Activated T-helper 1 cell treated with anti-CD3 and anti-CD28 coated beads, Interleukin-12 subunit alpha, Interleukin-12 subunit beta, Interleukin-2, Interleukin-4 antibody, amounts not matched to agents 30 ng/mL and 10 ng/mL and 1 ng/mL, durations not matched to agents 14 hours and 24 hours and 36 hours (primary cell): ENCODE measurements around the gene AMH. TPM values are rescaled to one million over a fixed set of nuclear protein-coding genes. Genes with fewer than 3 reads are reported as not detected.
A peak's percentile ranks its signal among the peaks of the same experiment; 100 is the strongest.

Experiments
- DNase-seq: peaks from one replicate; pipeline ENCODE4 v3.0.0; 2021; ENCODE audit warnings: low spot score
- H3K27ac Mint-ChIP-seq: one replicate; pipeline ENCODE4 v1.8.0; 2021; ENCODE audit warnings: mild to moderate bottlenecking, mixed read lengths
- H3K27me3 Mint-ChIP-seq: one replicate; pipeline ENCODE4 v1.8.0; 2022; ENCODE audit warnings: mild to moderate bottlenecking, moderate library complexity, mixed read lengths; ENCODE audit not compliant: insufficient read depth
- H3K36me3 Mint-ChIP-seq: one replicate; pipeline ENCODE4 v1.8.0; 2021; ENCODE audit warnings: low read depth, mixed read lengths
- H3K4me1 Mint-ChIP-seq: one replicate; pipeline ENCODE4 v1.8.0; 2021; ENCODE audit warnings: low read depth, mixed read lengths
- H3K4me3 Mint-ChIP-seq: one replicate; pipeline ENCODE4 v1.8.0; 2021; ENCODE audit warnings: mild to moderate bottlenecking, moderate library complexity, mixed read lengths
- H3K9me3 Mint-ChIP-seq: one replicate; pipeline ENCODE4 v1.8.0; 2021; ENCODE audit warnings: mixed read lengths
- intact Hi-C: fragments of 100-400 bp; cut with micrococcal nuclease; formaldehyde crosslinking; loops from one replicate; pipeline ENCODE4 v1.15.1; 2024
- total RNA-seq: library from RNA; stranded (reverse); gene quantifications from 2 replicates; pipeline ENCODE4 v1.2.3, GENCODE V29; 2022

The AMH gene
- total RNA-seq, 1 donor from 2014 or later: 4.5 TPM

DNA sequence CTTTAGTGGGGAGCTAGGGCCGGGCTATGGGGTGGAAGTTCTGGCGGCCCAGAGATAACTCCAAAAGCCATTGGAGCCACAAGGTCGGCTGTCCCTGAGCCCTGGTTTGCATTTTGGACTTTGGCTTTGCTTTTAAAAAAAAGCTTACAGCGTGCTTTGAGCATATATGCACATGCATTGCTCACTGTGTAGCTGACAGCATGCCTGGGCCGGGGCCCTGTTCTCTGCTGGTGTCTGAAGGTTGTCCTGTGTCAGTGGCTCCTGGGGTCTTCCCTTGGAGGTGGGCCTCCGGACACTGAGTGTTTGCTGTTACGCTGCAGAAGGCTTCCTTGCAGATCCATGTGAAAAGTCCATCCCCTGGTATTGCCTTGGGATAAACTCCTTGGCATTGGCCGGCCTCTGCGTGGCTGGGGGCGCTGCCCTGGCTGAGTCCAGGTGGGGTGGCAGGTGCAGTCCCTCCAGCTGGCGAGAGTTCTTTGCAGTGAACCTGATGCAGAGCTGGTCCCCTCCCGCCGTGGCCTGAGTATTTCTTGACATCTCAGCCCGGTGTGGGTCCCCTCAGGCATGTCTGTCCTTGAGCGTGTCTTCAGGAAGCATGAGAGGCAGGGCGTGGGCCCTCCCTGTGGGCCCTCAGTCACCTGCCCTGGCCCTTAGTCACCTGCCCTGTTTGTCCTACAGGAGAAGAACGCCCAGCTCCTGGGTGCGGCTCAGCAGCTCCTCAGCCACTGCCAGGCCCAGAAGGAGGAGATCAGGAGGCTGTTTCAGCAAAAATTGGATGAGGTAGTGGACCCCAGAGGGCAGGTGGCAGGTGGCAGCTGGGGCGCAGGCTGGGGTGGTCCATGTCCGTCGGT lies 36.0 kb upstream of the AMH start:
- peaks cover 15% of the 10 kb centered on the region for H3K4me1 Mint-ChIP-seq
- no peak overlapping the region for H3K4me3 Mint-ChIP-seq
- intact Hi-C loops: no loop called here
- H3K27me3 Mint-ChIP-seq: no peaks in the 10 kb centered on the region
- no peak overlapping the region for H3K27ac Mint-ChIP-seq
- peaks cover 32% of the 10 kb centered on the region for H3K36me3 Mint-ChIP-seq
- no peaks in the 10 kb centered on the region for H3K9me3 Mint-ChIP-seq
- no peak for DNase-seq

DNA sequence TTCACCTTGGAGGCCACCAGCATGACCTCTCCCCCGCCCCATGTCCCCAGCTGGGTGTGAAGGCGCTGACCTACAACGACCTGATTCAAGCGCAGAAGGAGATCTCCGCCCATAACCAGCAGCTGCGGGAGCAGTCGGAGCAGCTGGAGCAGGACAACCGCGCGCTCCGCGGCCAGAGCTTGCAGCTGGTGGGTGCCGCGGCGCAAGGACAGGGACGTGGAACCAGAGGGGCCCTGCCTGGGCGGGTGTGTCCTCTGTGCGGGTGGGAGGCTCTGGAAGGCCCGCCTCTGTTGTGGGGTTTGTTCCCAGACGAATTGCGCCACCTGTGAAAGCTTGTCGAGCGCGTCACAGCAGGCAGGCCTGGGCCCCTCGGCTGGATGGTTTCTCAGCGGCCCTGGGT lies 35.3 kb upstream of the AMH start:
- no peak overlapping the region for H3K4me3 Mint-ChIP-seq
- H3K27me3 Mint-ChIP-seq: no peaks in the 10 kb centered on the region
- H3K9me3 Mint-ChIP-seq: no peaks in the 10 kb centered on the region
- peaks cover 15% of the 10 kb centered on the region for H3K4me1 Mint-ChIP-seq
- H3K36me3 Mint-ChIP-seq: peaks cover 32% of the 10 kb centered on the region
- no peak for DNase-seq
- intact Hi-C loops: no loop called here
- no peak overlapping the region for H3K27ac Mint-ChIP-seq

GRCh38 chr19:2214251-2214650 lies 34.9 kb upstream of the AMH start:
- Mint-ChIP-seq H3K27ac (no peak overlapping the region), H3K36me3 (peaks cover 32% of the 10 kb centered on the region), H3K4me3 (no peak overlapping the region), H3K4me1 (peaks cover 15% of the 10 kb centered on the region), H3K9me3 (no peaks in the 10 kb centered on the region), H3K27me3 (no peaks in the 10 kb centered on the region)
- no peak for DNase-seq
- intact Hi-C loops: no loop called here

- H3K36me3 Mint-ChIP-seq: peaks cover 32% of the 10 kb centered on the region
These were observed 33.8 kb upstream of the AMH start for GRCh38 chr19:2215281-2215751.

DNA sequence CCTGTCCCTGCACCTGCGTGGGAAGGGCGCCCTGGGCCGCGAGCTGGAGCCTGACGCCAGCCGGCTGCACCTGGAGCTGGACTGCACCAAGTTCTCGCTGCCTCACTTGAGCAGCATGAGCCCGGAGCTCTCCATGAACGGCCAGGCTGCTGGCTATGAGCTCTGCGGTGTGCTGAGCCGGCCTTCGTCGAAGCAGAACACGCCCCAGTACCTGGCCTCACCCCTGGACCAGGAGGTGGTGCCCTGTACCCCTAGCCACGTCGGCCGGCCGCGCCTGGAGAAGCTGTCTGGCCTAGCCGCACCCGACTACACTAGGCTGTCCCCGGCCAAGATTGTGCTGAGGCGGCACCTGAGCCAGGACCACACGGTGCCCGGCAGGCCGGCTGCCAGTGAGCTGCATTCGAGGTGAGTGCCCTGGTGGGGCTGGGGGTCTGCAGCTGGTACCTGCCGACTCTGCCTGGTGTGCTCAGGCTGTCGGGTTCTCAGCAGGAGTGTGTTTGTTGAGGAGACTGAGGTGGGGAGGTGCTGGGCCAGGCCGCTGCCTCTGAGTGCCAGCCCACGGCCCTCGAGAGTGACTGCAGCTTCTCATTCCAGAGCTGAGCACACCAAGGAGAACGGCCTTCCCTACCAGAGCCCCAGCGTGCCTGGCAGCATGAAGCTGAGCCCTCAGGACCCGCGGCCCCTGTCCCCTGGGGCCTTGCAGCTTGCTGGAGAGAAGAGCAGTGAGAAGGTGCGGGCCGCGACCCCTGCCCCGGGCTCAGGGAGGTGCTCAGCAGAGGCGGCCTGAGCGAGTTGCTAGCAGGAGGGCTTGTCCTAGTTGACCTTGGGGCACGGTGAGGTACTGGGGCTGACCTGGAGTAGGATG lies 32.5 kb upstream of the AMH start:
- Mint-ChIP-seq H3K36me3 (peaks cover 32% of the 10 kb centered on the region), H3K27me3 (no peaks in the 10 kb centered on the region), H3K4me1 (peaks cover 15% of the 10 kb centered on the region), H3K4me3 (no peak overlapping the region), H3K9me3 (no peaks in the 10 kb centered on the region), H3K27ac (peak overlapping the region; percentile 63)
- no peak for DNase-seq
- intact Hi-C loops: no loop called here

More at GRCh38 chr19:2215281-2215751, 33.8 kb upstream of the AMH start:
- H3K4me3 Mint-ChIP-seq: no peak overlapping the region
- H3K9me3 Mint-ChIP-seq: no peaks in the 10 kb centered on the region
- DNase-seq: no peak
- peaks cover 15% of the 10 kb centered on the region for H3K4me1 Mint-ChIP-seq
- peak overlapping the region; percentile 29 for H3K27ac Mint-ChIP-seq
- no peaks in the 10 kb centered on the region for H3K27me3 Mint-ChIP-seq
- intact Hi-C loops: no loop called here

GRCh38 chr19:2217591-2217990 lies 31.5 kb upstream of the AMH start:
- H3K4me3 Mint-ChIP-seq: no peak overlapping the region
- intact Hi-C loops: no loop called here
- DNase-seq: no peak
- H3K36me3 Mint-ChIP-seq: peaks cover 26% of the 10 kb centered on the region
- H3K27ac Mint-ChIP-seq: no peak overlapping the region
- no peaks in the 10 kb centered on the region for H3K9me3 Mint-ChIP-seq
- peaks cover 15% of the 10 kb centered on the region for H3K4me1 Mint-ChIP-seq
- no peaks in the 10 kb centered on the region for H3K27me3 Mint-ChIP-seq

GRCh38 chr19:2219726-2220125 lies 29.4 kb upstream of the AMH start:
- H3K4me1 Mint-ChIP-seq: peaks cover 11% of the 10 kb centered on the region
- intact Hi-C loops: no loop called here
- no peak overlapping the region for H3K4me3 Mint-ChIP-seq
- no peak for DNase-seq
- H3K9me3 Mint-ChIP-seq: no peaks in the 10 kb centered on the region
- H3K27me3 Mint-ChIP-seq: no peaks in the 10 kb centered on the region
- no peak overlapping the region for H3K27ac Mint-ChIP-seq
- peaks cover 27% of the 10 kb centered on the region for H3K36me3 Mint-ChIP-seq

- Mint-ChIP-seq H3K36me3 (peaks cover 27% of the 10 kb centered on the region), H3K9me3 (no peaks in the 10 kb centered on the region), H3K4me3 (no peak overlapping the region), H3K27ac (no peak overlapping the region), H3K27me3 (no peaks in the 10 kb centered on the region), H3K4me1 (no peaks in the 10 kb centered on the region)
- no peak for DNase-seq
- intact Hi-C loops: no loop called here
These were observed 27.8 kb upstream of the AMH start for GRCh38 chr19:2221250-2221831.

DNA sequence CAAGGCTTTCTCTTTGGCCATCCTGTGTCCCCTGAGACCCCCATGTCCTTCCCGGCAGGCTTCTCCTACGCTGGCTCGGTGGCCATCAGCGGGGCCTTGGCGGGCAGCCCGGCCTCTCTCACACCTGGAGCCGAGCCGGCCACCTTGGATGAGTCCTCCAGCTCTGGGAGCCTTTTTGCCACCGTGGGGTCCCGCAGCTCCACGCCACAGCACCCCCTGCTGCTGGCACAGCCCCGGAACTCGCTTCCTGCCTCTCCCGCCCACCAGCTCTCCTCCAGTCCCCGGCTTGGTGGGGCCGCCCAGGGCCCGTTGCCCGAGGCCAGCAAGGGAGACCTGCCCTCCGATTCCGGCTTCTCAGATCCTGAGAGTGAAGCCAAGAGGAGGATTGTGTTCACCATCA lies 27.2 kb upstream of the AMH start:
- Mint-ChIP-seq H3K27me3 (no peaks in the 10 kb centered on the region), H3K27ac (no peak overlapping the region), H3K4me1 (no peaks in the 10 kb centered on the region), H3K36me3 (peaks cover 23% of the 10 kb centered on the region), H3K4me3 (no peak overlapping the region), H3K9me3 (no peaks in the 10 kb centered on the region)
- intact Hi-C loops: no loop called here
- no peak for DNase-seq

- Mint-ChIP-seq H3K9me3 (no peaks in the 10 kb centered on the region), H3K4me1 (no peaks in the 10 kb centered on the region), H3K27me3 (no peaks in the 10 kb centered on the region), H3K4me3 (no peak overlapping the region), H3K36me3 (peaks cover 18% of the 10 kb centered on the region), H3K27ac (no peak overlapping the region)
- DNase-seq: no peak
- intact Hi-C loops: no loop called here
These were observed 25.7 kb upstream of the AMH start for GRCh38 chr19:2223391-2223790.

- Mint-ChIP-seq H3K4me1 (no peaks in the 10 kb centered on the region), H3K4me3 (no peak overlapping the region), H3K27ac (peak overlapping the region; percentile 34), H3K9me3 (no peaks in the 10 kb centered on the region), H3K36me3 (peaks cover 21% of the 10 kb centered on the region), H3K27me3 (no peaks in the 10 kb centered on the region)
- DNase-seq: no peak
- intact Hi-C loops: no loop called here
These were observed 25.2 kb upstream of the AMH start for GRCh38 chr19:2223959-2224358.

DNA sequence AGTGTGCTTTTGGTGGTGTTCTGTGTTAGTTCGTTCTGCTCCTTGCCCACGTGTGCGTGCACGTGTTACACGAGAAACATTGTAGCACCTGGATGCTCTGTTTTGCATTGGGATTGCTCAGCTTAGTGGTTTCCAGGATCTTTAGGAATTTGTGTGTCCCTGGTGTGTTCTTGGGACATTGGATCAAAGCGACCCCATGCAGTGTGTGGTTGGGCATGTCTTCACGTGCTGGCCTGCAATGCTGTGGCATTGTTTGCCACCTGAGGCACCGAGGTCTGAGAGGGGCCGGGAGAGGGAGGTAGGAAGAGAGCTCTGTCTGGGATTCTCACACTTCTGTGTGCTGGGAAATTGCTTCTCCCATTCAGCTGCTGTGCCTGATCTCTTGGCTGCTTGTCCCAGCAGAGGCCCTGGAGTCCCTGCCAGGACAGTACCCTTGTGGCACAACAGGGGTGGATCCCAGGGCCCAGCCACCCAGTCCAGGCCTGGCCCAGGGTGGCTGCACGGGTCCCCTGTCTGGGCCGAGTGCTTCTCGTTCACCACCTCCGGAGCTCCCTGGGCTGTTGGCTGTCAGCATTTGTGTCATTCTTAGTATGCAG lies 24.3 kb upstream of the AMH start:
- Mint-ChIP-seq H3K36me3 (peaks cover 22% of the 10 kb centered on the region), H3K4me3 (no peak overlapping the region), H3K4me1 (no peaks in the 10 kb centered on the region), H3K9me3 (no peaks in the 10 kb centered on the region), H3K27me3 (no peaks in the 10 kb centered on the region), H3K27ac (no peak overlapping the region)
- intact Hi-C loops: no loop called here
- DNase-seq: no peak
